H1 (cell line): ENCODE results near the gene SYT15. TPM values are rescaled to one million over a fixed set of nuclear protein-coding genes. Genes with fewer than 3 reads are reported as not detected.

Experiments used
- CTCF ChIA-PET: fragments of 300-600 bp; sonication (Branson Sonifier 250); formaldehyde crosslinking; loops from one replicate; lab custom pipeline; 2021; ENCODE audit not compliant: partially characterized antibody; lab: Charles Lee
- POLR2A ChIA-PET: fragments of 300-600 bp; sonication (Branson Sonifier 250); formaldehyde crosslinking; loops from one replicate; lab custom pipeline; 2021; ENCODE audit warnings: inconsistent platforms; ENCODE audit not compliant: partially characterized antibody; lab: Charles Lee
- DNase-seq, 2 experiments: peaks; one replicate each; pipeline versions ENCODE4 v3.0.0 to v3.0.0-alpha.2; 2010 to 2022; ENCODE audit warnings: low spot score in 2 of 2, low read depth in 1 of 2, mixed read lengths in 1 of 2
- FAIRE-seq: peaks from 2 replicates; lab custom pipeline; 2011; peaks lifted over from hg19 to GRCh38; lab: Jason Lieb, UNC
- H2AFZ ChIP-seq: 2 replicates; pipeline ENCODE4 v1.8.1; 2012; ENCODE audit warnings: low read length, inconsistent platforms
- H2AK5ac ChIP-seq: 2 replicates; pipeline ENCODE4 v1.6.1; 2013; ENCODE audit warnings: low read depth, low read length
- H2BK120ac ChIP-seq: replicated peaks from 2 replicates; pipeline ENCODE3; 2013; ENCODE audit warnings: low read depth, low read length, inconsistent platforms
- H2BK12ac ChIP-seq: 2 replicates; pipeline ENCODE4 v1.6.1; 2013; ENCODE audit warnings: low read depth, low read length
- H2BK15ac ChIP-seq: 2 replicates; pipeline ENCODE4 v1.6.1; 2013; ENCODE audit warnings: low read length
- H2BK20ac ChIP-seq: 2 replicates; pipeline ENCODE4 v1.6.1; 2013; ENCODE audit warnings: low read length
- H2BK5ac ChIP-seq: 2 replicates; pipeline ENCODE4 v1.6.1; 2013; ENCODE audit warnings: low read depth, low read length
- H3K14ac ChIP-seq: 2 replicates; pipeline ENCODE4 v1.6.1; 2013; ENCODE audit warnings: inconsistent platforms; ENCODE audit not compliant: insufficient read length
- H3K18ac ChIP-seq: 2 replicates; pipeline ENCODE4 v1.6.1; 2013; ENCODE audit warnings: low read length; ENCODE audit errors: extremely low read depth
- H3K23ac ChIP-seq: 2 replicates; pipeline ENCODE4 v1.6.1; 2013; ENCODE audit warnings: inconsistent platforms; ENCODE audit not compliant: insufficient read length
- H3K23me2 ChIP-seq: 2 replicates; pipeline ENCODE4 v1.6.1; 2013; ENCODE audit warnings: low read depth, low read length
- H3K27ac ChIP-seq: 2 replicates; pipeline ENCODE4 v1.6.1; 2011; ENCODE audit warnings: low read depth, low read length, inconsistent platforms
- H3K27me3 ChIP-seq, 4 experiments: replicated peaks in 1 of 4; 1 replicate in 1 of 4; 2 replicates in 3 of 4; pipeline versions ENCODE4 v1.6.1 to v1.8.1; 2011 to 2013; ENCODE audit warnings: low read length in 3 of 4, mild to moderate bottlenecking in 3 of 4, inconsistent platforms in 2 of 4, mixed read lengths in 2 of 4, moderate library complexity in 1 of 4; ENCODE audit not compliant: control insufficient read depth in 3 of 4, insufficient read depth in 3 of 4; ENCODE audit errors: extremely low read depth in 1 of 4
- H3K36me3 ChIP-seq, 4 experiments: 2 replicates each; pipeline versions ENCODE4 v1.6.1 to v1.8.1; 2011 to 2013; ENCODE audit warnings: mild to moderate bottlenecking in 4 of 4, low read length in 3 of 4, moderate library complexity in 2 of 4, control low read depth in 1 of 4, inconsistent platforms in 1 of 4; ENCODE audit not compliant: insufficient read depth in 4 of 4, control insufficient read depth in 2 of 4
- H3K4ac ChIP-seq: replicated peaks from 2 replicates; pipeline ENCODE3; 2013; ENCODE audit warnings: low read length, low read depth, mixed read lengths, inconsistent platforms; ENCODE audit not compliant: insufficient read length
- H3K4me1 ChIP-seq, 4 experiments: replicated peaks in 1 of 4; 1 replicate in 1 of 4; 2 replicates in 3 of 4; pipeline versions ENCODE4 v1.6.1 to v1.8.1; 2011 to 2013; ENCODE audit warnings: low read length in 3 of 4, inconsistent platforms in 2 of 4, mixed read lengths in 1 of 4; ENCODE audit not compliant: insufficient read depth in 4 of 4, control insufficient read depth in 3 of 4
- H3K4me2 ChIP-seq, 2 experiments: 2 replicates each; pipeline versions ENCODE4 v1.6.1 to v1.8.1; 2011 to 2013; ENCODE audit warnings: low read depth in 2 of 2, low read length in 2 of 2, control low read depth in 1 of 2, inconsistent platforms in 1 of 2, mild to moderate bottlenecking in 1 of 2; ENCODE audit not compliant: insufficient read depth in 1 of 2
- H3K4me3 ChIP-seq, 4 experiments: fragments of 200-600, 300-600 bp in 1 of 4; sonication (generic), shearing (Covaris generic), sonication (Bioruptor Twin) in 1 of 4; 2 replicates each; pipeline versions ENCODE4 v1.5.1 to v1.8.1; 2011 to 2016; ENCODE audit warnings: low read length in 4 of 4, low read depth in 3 of 4, control low read depth in 2 of 4, inconsistent platforms in 2 of 4, mild to moderate bottlenecking in 2 of 4, mixed read lengths in 1 of 4, moderate library complexity in 1 of 4; ENCODE audit not compliant: insufficient read depth in 2 of 4; ENCODE audit errors: extremely low read depth in 1 of 4
- H3K56ac ChIP-seq: replicated peaks from 2 replicates; pipeline ENCODE3; 2013; ENCODE audit warnings: low read depth, mild to moderate bottlenecking, mixed read lengths, low read length, inconsistent platforms; ENCODE audit not compliant: insufficient read length
- H3K79me1 ChIP-seq: 2 replicates; pipeline ENCODE4 v1.6.1; 2013; ENCODE audit warnings: low read depth, low read length, control low read depth
- H3K79me2 ChIP-seq, 2 experiments: 2 replicates each; pipeline versions ENCODE4 v1.6.1 to v1.8.1; 2012 to 2013; ENCODE audit warnings: low read length in 2 of 2, mild to moderate bottlenecking in 2 of 2, inconsistent platforms in 1 of 2; ENCODE audit not compliant: insufficient read depth in 2 of 2, control insufficient read depth in 1 of 2
- H3K9ac ChIP-seq, 4 experiments: replicated peaks in 1 of 4; 1 replicate in 1 of 4; 2 replicates in 3 of 4; pipeline versions ENCODE4 v1.6.1 to v1.8.1; 2011 to 2013; ENCODE audit warnings: low read depth in 3 of 4, low read length in 3 of 4, control low read depth in 2 of 4, mild to moderate bottlenecking in 2 of 4, moderate library complexity in 2 of 4, inconsistent platforms in 1 of 4; ENCODE audit errors: extremely low read depth in 1 of 4
- H3K9me3 ChIP-seq, 2 experiments: 2 replicates each; pipeline versions ENCODE4 v1.6.1 to v1.8.1; 2012 to 2013; ENCODE audit warnings: mild to moderate bottlenecking in 2 of 2, moderate library complexity in 2 of 2, control low read depth in 1 of 2, inconsistent platforms in 1 of 2, low read depth in 1 of 2, low read length in 1 of 2, mixed read lengths in 1 of 2; ENCODE audit not compliant: insufficient read depth in 2 of 2
- H4K20me1 ChIP-seq, 2 experiments: replicated peaks in 1 of 2; 2 replicates each; pipeline versions ENCODE3 to v1.8.1; 2011 to 2013; ENCODE audit warnings: inconsistent platforms in 2 of 2, low read length in 2 of 2, mild to moderate bottlenecking in 1 of 2; ENCODE audit not compliant: insufficient read depth in 2 of 2, control insufficient read depth in 1 of 2
- H4K5ac ChIP-seq: 2 replicates; pipeline ENCODE4 v1.6.1; 2013; ENCODE audit warnings: low read length, low read depth, mixed read lengths, inconsistent platforms; ENCODE audit not compliant: insufficient read length
- H4K8ac ChIP-seq: 2 replicates; pipeline ENCODE4 v1.8.0; 2013; ENCODE audit warnings: mild to moderate bottlenecking, moderate library complexity, low read length, inconsistent platforms; ENCODE audit not compliant: insufficient read depth; ENCODE audit errors: extremely low read depth
- H4K91ac ChIP-seq: replicated peaks from 2 replicates; pipeline ENCODE3; 2013; ENCODE audit warnings: low read length, mixed read lengths, inconsistent platforms; ENCODE audit not compliant: insufficient read length
- BACH1 ChIP-seq: IDR thresholded peaks from 2 replicates; pipeline ENCODE4 v1.6.1; 2012; ENCODE audit warnings: low read length, improper control_type of control experiment
- CEBPB ChIP-seq: IDR thresholded peaks from 2 replicates; pipeline ENCODE4 v1.6.1; 2012; ENCODE audit warnings: low read depth, low read length
- CHD1 ChIP-seq: IDR thresholded peaks from 2 replicates; pipeline ENCODE4 v1.6.1; 2012; ENCODE audit warnings: low read depth, low read length, improper control_type of control experiment
- CHD2 ChIP-seq: IDR thresholded peaks from 2 replicates; pipeline ENCODE4 v1.6.1; 2012; ENCODE audit warnings: low read length, improper control_type of control experiment
- EGR1 ChIP-seq: IDR thresholded peaks from 2 replicates; pipeline ENCODE4 v1.6.1; 2011; ENCODE audit warnings: low read depth, low read length, borderline replicate concordance
- GTF2F1 ChIP-seq: IDR thresholded peaks from 2 replicates; pipeline ENCODE4 v1.6.1; 2012; ENCODE audit warnings: low read depth, low read length, improper control_type of control experiment, borderline replicate concordance
- JUN ChIP-seq: IDR thresholded peaks from 2 replicates; pipeline ENCODE4 v1.6.1; 2011; ENCODE audit warnings: low read depth, mild to moderate bottlenecking, improper control_type of control experiment, low read length
- JUND ChIP-seq: IDR thresholded peaks from 2 replicates; pipeline ENCODE4 v1.6.1; 2011; ENCODE audit warnings: mild to moderate bottlenecking, improper control_type of control experiment, low read length
- POLR2A ChIP-seq, 2 experiments: IDR thresholded peaks; 1 replicate in 1 of 2; 2 replicates in 1 of 2; pipeline ENCODE4 v1.6.1; 2011; ENCODE audit warnings: low read depth in 2 of 2, low read length in 2 of 2, mild to moderate bottlenecking in 2 of 2; ENCODE audit errors: control extremely low read depth in 1 of 2
- RXRA ChIP-seq: IDR thresholded peaks from 2 replicates; pipeline ENCODE4 v1.6.1; 2011; ENCODE audit warnings: low read depth, mild to moderate bottlenecking, low read length, moderate library complexity; ENCODE audit not compliant: insufficient read depth
- SIRT6 ChIP-seq: IDR thresholded peaks from one replicate; pipeline ENCODE4 v1.7.1; 2012; ENCODE audit warnings: low read length, inconsistent platforms
- TAF1 ChIP-seq: IDR thresholded peaks from 2 replicates; pipeline ENCODE4 v1.6.1; 2011; ENCODE audit warnings: mild to moderate bottlenecking, low read depth, low read length
- WGBS, 2 experiments: shearing (Covaris generic) in 1 of 2; methylation state at CpG; one replicate each; pipeline versions ENCODE4 v1.1.6 to v1.1.7; 2013 to 2015; ENCODE audit warnings: low lambda C conversion rate in 2 of 2, mixed read lengths in 2 of 2, inconsistent platforms in 1 of 2, low coverage in 1 of 2, missing lambda C conversion rate in 1 of 2; ENCODE audit not compliant: insufficient replicate concordance in 2 of 2, insufficient coverage in 1 of 2, insufficient read length in 1 of 2; ENCODE audit errors: extremely low coverage in 1 of 2, missing lambda C conversion rate in 1 of 2; 5-methylcytosine and 5-hydroxymethylcytosine counted together
- polyA plus RNA-seq, 7 experiments: library from polyadenylated mRNA; depleted of rRNA in 3 of 7; stranded (reverse) in 5 of 7; unstranded in 2 of 7; fragments of >200 nt in 5 of 7; fragments of 200-250 nt in 2 of 7; gene quantifications; 1 replicate in 5 of 7; 2 replicates in 1 of 7; 4 replicates in 1 of 7; pipeline versions ENCODE4 v1.2.1 to v1.2.3, GENCODE V29; 2011 to 2013; ENCODE audit warnings: missing spikeins in 2 of 7, mixed read lengths in 2 of 7
- total RNA-seq: library from RNA; stranded (reverse); fragmentation: NEBNext Ultra II Directional; extraction: Animal tissue kit (Norgen Biotek cat#: 25700); gene quantifications from 2 replicates; pipeline ENCODE4 v1.2.1, GENCODE V29; 2021

Gene SYT15
- total and polyA plus RNA-seq, 2 of the 8 experiments (the other 6 are each of a cell fraction or from before 2014, with no cell fraction given), result 0.39 to 0.61 TPM

GRCh38 chr10:46539596-46540411, 39.1 kb upstream of the SYT15 start:
- no peak overlapping the region for H2BK15ac ChIP-seq
- no peak overlapping the region for H3K9ac ChIP-seq
- H4K5ac ChIP-seq, result no peak overlapping the region
- H2AFZ ChIP-seq, result no peak overlapping the region
- no peak for DNase-seq
- no peak overlapping the region for H3K56ac ChIP-seq
- no peak overlapping the region for H3K14ac ChIP-seq
- TF ChIP-seq CEBPB (no peak), TAF1 (no peak), CHD1 (no peak), JUN (no peak), JUND (no peak), BACH1 (no peak), SIRT6 (no peak), EGR1 (no peak), POLR2A (IDR thresholded peaks at IDR 0.05; ENCODE audit: control extremely low read depth in 1 of 2, low read depth in 2 of 2, low read length in 2 of 2) (no peak), CHD2 (no peak), RXRA (no peak), GTF2F1 (no peak)
- no peak overlapping the region for H3K23ac ChIP-seq
- H3K79me1 ChIP-seq, result no peaks in the 10 kb centered on the region
- no peak overlapping the region for H2BK120ac ChIP-seq
- H3K27me3 ChIP-seq, result peaks cover 0 to 6% (median 1%) of the 10 kb centered on the region in 4 experiments; a peak in 4 of 7 replicates
- FAIRE-seq, result no peak
- no peaks in the 10 kb centered on the region for H3K9me3 ChIP-seq
- peaks cover 2% of the 10 kb centered on the region; the same call in 1 of the 2 replicates for H3K23me2 ChIP-seq
- H4K91ac ChIP-seq, result no peak overlapping the region
- WGBS, 2 experiments, result 85% methylated on average over 14 of the region's 14 CpGs; no CpG with 5 or more reads in 1 of the 2 experiments
- no peaks in the 10 kb centered on the region for H3K36me3 ChIP-seq
- H3K4ac ChIP-seq, result no peak overlapping the region
- H4K8ac ChIP-seq, result no peak overlapping the region
- CTCF ChIA-PET, result interaction anchor here (0.7 to 6.5 kb wide), 16 partner anchors 8 to 1731 kb away, joined by 3 to 46 read pairs (median 4); partner anchors contain the start of gene GPRIN2
- peaks cover 0 to under 1% of the 10 kb centered on the region in 2 experiments for H4K20me1 ChIP-seq
- no peak overlapping the region for H2BK5ac ChIP-seq
- H3K27ac ChIP-seq, result no peak overlapping the region
- POLR2A ChIA-PET, result interaction anchor here (0.7 to 2.5 kb wide), 4 partner anchors 10 to 17 kb away, joined by 3 to 7 read pairs (median 4); partner anchors contain the start of gene GPRIN2
- no peaks in the 10 kb centered on the region for H3K79me2 ChIP-seq
- peaks cover 13 to 16% (median 16%) of the 10 kb centered on the region in 4 experiments for H3K4me1 ChIP-seq
- no peak overlapping the region for H2AK5ac ChIP-seq
- H2BK20ac ChIP-seq, result no peak overlapping the region
- no peak overlapping the region for H3K4me3 ChIP-seq
- H2BK12ac ChIP-seq, result no peak overlapping the region
- no peak overlapping the region for H3K18ac ChIP-seq
- H3K4me2 ChIP-seq, result no peak overlapping the region; a peak in 1 of 4 replicates
